ENCODE measurements around the gene AMN1. TPM values are rescaled to one million over a fixed set of nuclear protein-coding genes. Genes with fewer than 3 reads are reported as not detected.

Gene AMN1
- total and polyA plus RNA-seq, 11 donors, result 8.5 to 22.5 (median 16.3) TPM

DNA sequence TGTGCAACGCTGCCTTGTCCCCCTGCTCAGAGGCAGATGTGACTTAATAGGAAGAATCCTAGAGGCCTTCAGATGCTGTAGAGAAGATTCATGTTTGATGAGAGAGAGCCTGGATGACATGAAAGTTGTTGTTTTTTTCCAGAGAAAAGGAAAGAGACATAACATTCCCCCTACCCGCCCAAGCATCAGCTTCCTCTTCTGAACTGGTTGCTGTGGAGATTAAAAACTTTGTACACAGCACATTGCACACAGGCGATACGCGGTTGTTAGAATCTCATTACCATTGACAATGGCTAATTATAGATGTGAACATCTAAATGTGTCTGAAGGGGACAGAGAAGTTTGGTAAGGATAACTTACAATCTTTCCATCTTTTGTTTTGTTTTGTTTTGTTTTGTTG lies 82.9 kb downstream of the AMN1 start:
- Histone ChIP-seq H3K4me3 (no peak overlapping the region), H3K9me3 (no peaks in the 10 kb centered on the region), H3K27ac (no peak overlapping the region), H3K4me1 (peaks cover 0 to 13% (median 0%) of the 10 kb centered on the region in 12 donors), H3K27me3 (no peaks in the 10 kb centered on the region), H3K36me3 (no peaks in the 10 kb centered on the region)
- WGBS, 4 donors, result 48 to 55% (median 54%) methylated on average over 5 of the region's 5 CpGs
- ATAC-seq (no peak), DNase-seq (no peak)
- intact Hi-C loops (cut with DNase I), result no loop called here
- no peak for TF ChIP-seq POLR2A (IDR thresholded peaks at IDR 0.05)
- TF ChIP-seq, protein P1, sequence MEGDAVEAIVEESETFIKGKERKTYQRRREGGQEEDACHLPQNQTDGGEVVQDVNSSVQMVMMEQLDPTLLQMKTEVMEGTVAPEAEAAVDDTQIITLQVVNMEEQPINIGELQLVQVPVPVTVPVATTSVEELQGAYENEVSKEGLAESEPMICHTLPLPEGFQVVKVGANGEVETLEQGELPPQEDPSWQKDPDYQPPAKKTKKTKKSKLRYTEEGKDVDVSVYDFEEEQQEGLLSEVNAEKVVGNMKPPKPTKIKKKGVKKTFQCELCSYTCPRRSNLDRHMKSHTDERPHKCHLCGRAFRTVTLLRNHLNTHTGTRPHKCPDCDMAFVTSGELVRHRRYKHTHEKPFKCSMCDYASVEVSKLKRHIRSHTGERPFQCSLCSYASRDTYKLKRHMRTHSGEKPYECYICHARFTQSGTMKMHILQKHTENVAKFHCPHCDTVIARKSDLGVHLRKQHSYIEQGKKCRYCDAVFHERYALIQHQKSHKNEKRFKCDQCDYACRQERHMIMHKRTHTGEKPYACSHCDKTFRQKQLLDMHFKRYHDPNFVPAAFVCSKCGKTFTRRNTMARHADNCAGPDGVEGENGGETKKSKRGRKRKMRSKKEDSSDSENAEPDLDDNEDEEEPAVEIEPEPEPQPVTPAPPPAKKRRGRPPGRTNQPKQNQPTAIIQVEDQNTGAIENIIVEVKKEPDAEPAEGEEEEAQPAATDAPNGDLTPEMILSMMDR (IDR thresholded peaks at IDR 0.05), result no peak

DNA sequence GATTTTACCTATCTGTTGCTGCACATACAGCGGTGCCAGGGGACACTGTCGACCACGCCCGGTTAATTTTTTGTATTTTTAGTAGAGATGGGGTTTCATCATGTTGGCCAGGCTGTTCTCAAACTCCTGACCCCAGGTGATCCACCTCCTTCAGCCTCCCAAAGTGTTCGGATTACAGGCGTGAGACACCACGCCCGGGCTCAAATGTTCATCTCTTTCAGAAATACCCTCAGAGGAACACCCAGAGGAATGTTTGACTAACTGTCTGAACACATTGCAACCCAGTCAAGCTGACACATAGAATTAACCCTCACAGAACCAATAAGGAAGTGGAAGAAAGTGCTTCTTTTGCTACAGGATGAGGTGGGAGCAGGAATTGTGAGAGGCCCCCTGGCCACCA lies 84.3 kb downstream of the AMN1 start:
- TF ChIP-seq POLR2A (IDR thresholded peaks at IDR 0.05), result no peak
- TF ChIP-seq, protein P1 (IDR thresholded peaks at IDR 0.05), result no peak
- WGBS, 4 donors, result 85 to 91% (median 87%) methylated on average over 8 of the region's 8 CpGs
- H3K4me3 ChIP-seq, result no peak overlapping the region
- no peaks in the 10 kb centered on the region for H3K9me3 ChIP-seq
- H3K36me3 ChIP-seq, result no peaks in the 10 kb centered on the region
- H3K4me1 ChIP-seq, result peaks cover 0 to 13% (median 0%) of the 10 kb centered on the region in 12 donors
- no peak overlapping the region for H3K27ac ChIP-seq
- DNase-seq (no peak), ATAC-seq (no peak)
- intact Hi-C loops (cut with DNase I), result no loop called here
- no peaks in the 10 kb centered on the region for H3K27me3 ChIP-seq

DNA sequence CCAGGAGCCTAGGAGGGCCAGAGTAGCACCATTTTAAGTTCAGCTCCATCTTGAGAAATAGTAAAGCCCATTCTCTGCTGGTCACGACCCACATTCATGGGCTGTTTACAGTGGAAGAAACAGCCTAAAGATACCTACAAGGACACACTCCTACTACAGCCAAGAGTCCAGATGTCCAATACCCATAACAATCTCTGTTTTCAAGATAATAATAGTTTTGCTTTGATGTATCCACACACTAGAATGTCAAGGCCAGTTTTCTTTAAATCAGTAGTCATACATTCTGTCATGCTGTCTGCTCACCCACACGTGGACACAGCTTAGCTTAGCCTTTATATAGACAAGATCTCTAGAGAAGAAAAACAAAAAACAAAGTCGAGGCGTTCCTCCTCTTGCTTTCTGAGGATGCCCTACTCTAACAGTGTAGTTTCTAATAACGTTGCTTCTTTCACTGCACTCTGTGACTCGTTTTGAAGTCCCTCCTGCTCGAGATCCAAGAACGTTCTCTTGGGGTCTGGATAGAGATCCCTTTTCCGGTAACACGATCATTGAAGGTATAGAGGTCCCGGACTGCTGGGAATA lies 87.2 kb downstream of the AMN1 start:
- Histone ChIP-seq H3K36me3 (no peaks in the 10 kb centered on the region), H3K4me1 (peaks cover 0 to 14% (median 0%) of the 10 kb centered on the region in 12 donors), H3K27ac (no peak overlapping the region), H3K27me3 (no peaks in the 10 kb centered on the region), H3K4me3 (no peak overlapping the region), H3K9me3 (no peaks in the 10 kb centered on the region)
- intact Hi-C loops (cut with DNase I), result no loop called here
- 74 to 80% (median 79%) methylated on average over 11 of the region's 11 CpGs for WGBS, 4 donors
- TF ChIP-seq, protein P1 (IDR thresholded peaks at IDR 0.05), result no peak
- TF ChIP-seq POLR2A (IDR thresholded peaks at IDR 0.05), result no peak
- DNase-seq (no peak), ATAC-seq (no peak)

DNA sequence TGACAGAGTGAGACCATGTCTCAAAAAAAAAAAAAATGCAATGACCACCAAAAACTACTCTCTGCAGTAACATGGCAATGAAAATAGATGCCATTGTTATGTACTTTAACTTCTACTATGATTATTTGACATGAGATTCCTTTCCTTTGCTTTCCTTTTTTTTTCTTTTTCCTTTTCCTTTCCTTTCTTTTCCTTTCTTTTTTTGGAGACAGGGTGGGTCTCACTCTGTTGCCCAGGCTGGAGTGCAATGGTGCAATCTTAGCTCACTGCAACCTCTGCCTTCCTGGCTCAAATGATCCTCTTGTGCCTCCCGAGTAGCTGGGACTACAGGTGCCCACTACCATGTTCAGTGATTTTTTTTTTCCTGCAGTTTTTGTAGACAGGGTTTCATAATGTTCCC lies 94.2 kb downstream of the AMN1 start:
- H3K27me3 ChIP-seq, result no peaks in the 10 kb centered on the region
- H3K4me1 ChIP-seq, result peaks cover 0 to 13% (median 9%) of the 10 kb centered on the region in 12 donors
- no peaks in the 10 kb centered on the region for H3K9me3 ChIP-seq
- H3K4me3 ChIP-seq, result no peak overlapping the region
- no peaks in the 10 kb centered on the region for H3K36me3 ChIP-seq
- ATAC-seq (no peak), DNase-seq (no peak)
- 88 to 94% (median 89%) methylated on average over 1 of the region's 1 CpG for WGBS, 4 donors
- intact Hi-C loops (cut with DNase I), result loop anchor here in 3 of 10 donors (5.0 to 10.0 kb wide), 3 partner anchors 42 to 160 kb away; partner anchors contain the start of gene DENND5B (in 1 of the 3)
- no peak overlapping the region for H3K27ac ChIP-seq
- TF ChIP-seq, protein P1 (IDR thresholded peaks at IDR 0.05), result no peak
- no peak for TF ChIP-seq POLR2A (IDR thresholded peaks at IDR 0.05)
